Measurements from ENCODE around the gene EEF1AKMT1. TPM values are rescaled to one million over a fixed set of nuclear protein-coding genes. Genes with fewer than 3 reads are reported as not detected.

The EEF1AKMT1 gene
- 12.9 TPM for total RNA-seq

GRCh38 chr13:20773194-20774080 lies at the start of gene EEF1AKMT1:
Gene EEF1AKMT1, minus strand, starts transcription at chr13:20773961. Its CDS starts 16,363 bp downstream, at chr13:20757598.
- peak; percentile 87 for DNase-seq

GRCh38 chr13:20823071-20823470 lies 49.3 kb upstream of the EEF1AKMT1 start:
- no peak for DNase-seq

GRCh38 chr13:20822406-20822805 lies 48.6 kb upstream of the EEF1AKMT1 start:
- no peak for DNase-seq

GRCh38 chr13:20819715-20820114 lies 46.0 kb upstream of the EEF1AKMT1 start:
- no peak for DNase-seq

- DNase-seq = no peak
These were observed 41.7 kb upstream of the EEF1AKMT1 start for GRCh38 chr13:20815464-20815863.

- peak; percentile 54 for DNase-seq
These were observed 40.6 kb upstream of the EEF1AKMT1 start for GRCh38 chr13:20814224-20814910.

GRCh38 chr13:20812890-20813289 lies 39.1 kb upstream of the EEF1AKMT1 start:
- no peak for DNase-seq

GRCh38 chr13:20810808-20811207 lies 37.0 kb upstream of the EEF1AKMT1 start:
- DNase-seq = no peak

GRCh38 chr13:20808874-20809273 lies 35.1 kb upstream of the EEF1AKMT1 start:
- DNase-seq = no peak

GRCh38 chr13:20803180-20803965 lies 29.6 kb upstream of the EEF1AKMT1 start:
- DNase-seq = no peak

- DNase-seq = no peak
These were observed 27.9 kb upstream of the EEF1AKMT1 start for GRCh38 chr13:20801707-20802106.

GRCh38 chr13:20799726-20800416 lies 26.1 kb upstream of the EEF1AKMT1 start:
- no peak for DNase-seq

GRCh38 chr13:20798027-20798426 lies 24.3 kb upstream of the EEF1AKMT1 start:
- no peak for DNase-seq

- no peak for DNase-seq
These were observed 23.2 kb upstream of the EEF1AKMT1 start for GRCh38 chr13:20796791-20797508.

- no peak for DNase-seq
These were observed 15.9 kb upstream of the EEF1AKMT1 start for GRCh38 chr13:20789665-20790064.

GRCh38 chr13:20788312-20788711 lies 14.6 kb upstream of the EEF1AKMT1 start:
- no peak for DNase-seq

- no peak for DNase-seq
These were observed 13.4 kb upstream of the EEF1AKMT1 start for GRCh38 chr13:20787180-20787579.

- DNase-seq = no peak
These were observed 8.5 kb upstream of the EEF1AKMT1 start for GRCh38 chr13:20782116-20782708.

- no peak for DNase-seq
These were observed 6.6 kb upstream of the EEF1AKMT1 start for GRCh38 chr13:20780317-20780716.

GRCh38 chr13:20779405-20779804 lies 5.6 kb upstream of the EEF1AKMT1 start:
- no peak for DNase-seq

GRCh38 chr13:20778311-20778710 lies 4.5 kb upstream of the EEF1AKMT1 start:
- DNase-seq = no peak
